BJ (cell line): Measurements from ENCODE around the gene SLC15A3. TPM values are rescaled to one million over a fixed set of nuclear protein-coding genes. Genes with fewer than 3 reads are reported as not detected.

ENCODE experiments used
- CTCF ChIA-PET: fragments of 350-600 bp; formaldehyde crosslinking; extraction: SDS; loops from one replicate; lab custom pipeline; 2021; ENCODE audit warnings: antibody characterized with exemption, inconsistent platforms; lab: Yijun Ruan, JAX
- POLR2A ChIA-PET: fragments of 300-600 bp; sonication (Branson Sonifier 250); formaldehyde crosslinking; extraction: SDS; loops from one replicate; lab custom pipeline; 2021; ENCODE audit warnings: antibody characterized with exemption; lab: Charles Lee
- DNase-seq: peaks from one replicate; pipeline ENCODE4 v3.0.0-alpha.2; 2011; ENCODE audit warnings: low read depth
- H3K27me3 ChIP-seq: 2 replicates; pipeline ENCODE4 v1.6.0; 2011; ENCODE audit warnings: low read length; ENCODE audit not compliant: control insufficient read depth, insufficient read depth
- H3K36me3 ChIP-seq: 2 replicates; pipeline ENCODE4 v1.5.1; 2011; ENCODE audit warnings: low read length; ENCODE audit not compliant: control insufficient read depth, insufficient read depth
- H3K4me3 ChIP-seq: 2 replicates; pipeline ENCODE4 v1.5.1; 2011; ENCODE audit warnings: low read depth, mild to moderate bottlenecking, control low read depth, low read length
- polyA plus RNA-seq: library from polyadenylated mRNA; depleted of rRNA; stranded (reverse); fragments of >200 nt; gene quantifications from 2 replicates; pipeline ENCODE4 v1.2.3, GENCODE V29; 2011
- TF ChIP-seq, protein P1 (sequence below): IDR thresholded peaks from 2 replicates; pipeline ENCODE4 v1.5.1; 2011; ENCODE audit warnings: low read depth, mild to moderate bottlenecking, control low read depth, inconsistent platforms, low read length, moderate library complexity; ENCODE audit not compliant: insufficient read depth

Gene SLC15A3
- polyA plus RNA-seq, 1 experiment = 14.1 TPM

DNA sequence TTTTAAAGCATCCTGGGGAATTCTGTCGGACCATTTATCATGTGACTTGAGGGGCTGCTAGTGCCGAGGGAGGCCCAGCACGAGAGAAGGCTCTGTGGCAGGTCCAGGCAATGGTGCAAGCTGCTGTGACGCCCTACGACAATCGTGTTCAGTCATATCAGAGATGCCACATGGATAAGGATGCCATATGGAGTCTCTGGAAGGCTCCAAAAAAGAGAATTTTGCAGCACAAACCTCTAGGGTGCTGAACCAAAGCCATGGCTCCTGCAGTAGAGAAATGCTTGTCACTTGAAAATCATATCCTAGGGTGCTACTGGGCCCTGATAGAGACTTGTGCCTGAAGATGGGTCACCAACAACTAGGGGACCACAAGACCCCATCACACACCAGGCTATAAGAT is 12.8 kb upstream of the SLC15A3 start:
- H3K4me3 ChIP-seq = no peak overlapping the region
- POLR2A ChIA-PET = no interaction called here
- TF ChIP-seq, protein P1, sequence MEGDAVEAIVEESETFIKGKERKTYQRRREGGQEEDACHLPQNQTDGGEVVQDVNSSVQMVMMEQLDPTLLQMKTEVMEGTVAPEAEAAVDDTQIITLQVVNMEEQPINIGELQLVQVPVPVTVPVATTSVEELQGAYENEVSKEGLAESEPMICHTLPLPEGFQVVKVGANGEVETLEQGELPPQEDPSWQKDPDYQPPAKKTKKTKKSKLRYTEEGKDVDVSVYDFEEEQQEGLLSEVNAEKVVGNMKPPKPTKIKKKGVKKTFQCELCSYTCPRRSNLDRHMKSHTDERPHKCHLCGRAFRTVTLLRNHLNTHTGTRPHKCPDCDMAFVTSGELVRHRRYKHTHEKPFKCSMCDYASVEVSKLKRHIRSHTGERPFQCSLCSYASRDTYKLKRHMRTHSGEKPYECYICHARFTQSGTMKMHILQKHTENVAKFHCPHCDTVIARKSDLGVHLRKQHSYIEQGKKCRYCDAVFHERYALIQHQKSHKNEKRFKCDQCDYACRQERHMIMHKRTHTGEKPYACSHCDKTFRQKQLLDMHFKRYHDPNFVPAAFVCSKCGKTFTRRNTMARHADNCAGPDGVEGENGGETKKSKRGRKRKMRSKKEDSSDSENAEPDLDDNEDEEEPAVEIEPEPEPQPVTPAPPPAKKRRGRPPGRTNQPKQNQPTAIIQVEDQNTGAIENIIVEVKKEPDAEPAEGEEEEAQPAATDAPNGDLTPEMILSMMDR = no peak
- no peaks in the 10 kb centered on the region for H3K36me3 ChIP-seq
- CTCF ChIA-PET = interaction anchor here (1.6 kb wide), 1 partner anchor 210 kb away, joined by 3 read pairs; no protein-coding TSS in a partner anchor
- no peak for DNase-seq
- peaks cover 10% of the 10 kb centered on the region for H3K27me3 ChIP-seq

DNA sequence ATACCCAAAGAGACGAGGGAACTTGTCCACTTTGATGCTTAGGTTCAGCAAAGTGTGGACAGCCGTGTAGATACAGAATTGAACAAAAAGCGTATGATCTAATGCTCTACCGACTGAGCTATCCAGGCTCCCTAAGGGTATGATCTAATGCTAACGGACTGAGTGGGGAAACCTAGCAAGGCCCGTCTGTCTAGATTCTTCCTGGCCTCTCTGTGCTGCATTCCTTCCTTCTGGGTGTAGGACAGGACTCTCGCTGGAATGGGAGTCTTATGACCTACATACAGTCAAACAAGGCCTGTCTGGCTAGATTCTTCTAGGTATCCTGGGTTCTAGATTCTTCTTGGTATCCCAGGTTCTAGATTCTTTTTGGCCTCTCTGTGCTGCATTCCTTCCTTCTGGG is 8.4 kb upstream of the SLC15A3 start:
- TF ChIP-seq, protein P1 = no peak
- DNase-seq = no peak
- Histone ChIP-seq H3K27me3 (peaks cover 6% of the 10 kb centered on the region), H3K4me3 (no peak overlapping the region), H3K36me3 (no peaks in the 10 kb centered on the region)
- ChIA-PET POLR2A (no interaction called here), CTCF (interaction anchor here (2.9 kb wide), 1 partner anchor 10 kb away, joined by 16 read pairs; the partner anchor contains the start of gene CD6)

DNA sequence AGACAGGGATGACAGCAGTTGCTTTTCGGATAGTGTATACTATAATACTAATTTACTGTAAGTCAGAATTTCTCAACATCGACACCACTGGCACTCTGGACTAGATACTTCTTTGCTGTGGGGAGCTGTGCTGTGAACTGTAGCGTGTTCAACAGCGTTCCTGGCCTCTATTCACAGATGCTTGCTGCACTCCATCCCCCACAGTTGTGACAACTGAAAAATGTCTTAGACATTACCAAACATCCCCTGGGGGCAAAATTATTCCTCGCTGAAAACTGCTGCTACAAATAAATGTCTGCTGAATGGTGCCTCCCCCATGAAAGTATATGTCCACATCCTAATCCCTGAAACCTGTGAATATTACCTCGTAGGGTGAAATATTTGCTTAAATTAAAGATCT is 7.5 kb upstream of the SLC15A3 start:
- no peaks in the 10 kb centered on the region for H3K36me3 ChIP-seq
- no peak for DNase-seq
- no peak overlapping the region for H3K4me3 ChIP-seq
- H3K27me3 ChIP-seq = peaks cover 4% of the 10 kb centered on the region
- TF ChIP-seq, protein P1 = no peak
- ChIA-PET POLR2A (no interaction called here), CTCF (interaction anchor here (1.0 kb wide), 1 partner anchor 11 kb away, joined by 4 read pairs; no protein-coding TSS in a partner anchor)

DNA sequence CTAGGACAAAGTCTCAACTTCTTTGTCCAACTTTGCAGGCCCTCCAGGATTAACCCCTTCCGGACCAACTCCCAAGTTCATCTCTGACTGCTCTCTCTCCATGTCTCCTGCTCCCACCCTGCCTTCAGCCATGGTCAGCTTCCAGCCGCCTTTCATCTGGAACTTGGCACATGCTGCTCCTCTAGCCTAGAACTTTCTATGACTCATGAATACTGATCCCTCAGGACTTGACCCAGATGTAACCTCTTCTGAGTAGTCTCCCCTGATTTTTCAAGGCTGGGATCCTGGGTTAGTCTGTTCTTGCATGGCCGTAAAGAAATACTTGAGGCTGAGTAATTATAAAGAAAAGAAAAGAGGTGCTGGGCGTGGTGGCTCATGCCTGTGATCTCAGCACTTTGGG is 5.2 kb upstream of the SLC15A3 start:
- Histone ChIP-seq H3K36me3 (no peaks in the 10 kb centered on the region), H3K4me3 (no peak overlapping the region), H3K27me3 (peaks cover 4% of the 10 kb centered on the region)
- ChIA-PET POLR2A (no interaction called here), CTCF (interaction anchor here (0.8 kb wide), 1 partner anchor 12 kb away, joined by 3 read pairs; no protein-coding TSS in a partner anchor)
- no peak for DNase-seq
- TF ChIP-seq, protein P1 = no peak

DNA sequence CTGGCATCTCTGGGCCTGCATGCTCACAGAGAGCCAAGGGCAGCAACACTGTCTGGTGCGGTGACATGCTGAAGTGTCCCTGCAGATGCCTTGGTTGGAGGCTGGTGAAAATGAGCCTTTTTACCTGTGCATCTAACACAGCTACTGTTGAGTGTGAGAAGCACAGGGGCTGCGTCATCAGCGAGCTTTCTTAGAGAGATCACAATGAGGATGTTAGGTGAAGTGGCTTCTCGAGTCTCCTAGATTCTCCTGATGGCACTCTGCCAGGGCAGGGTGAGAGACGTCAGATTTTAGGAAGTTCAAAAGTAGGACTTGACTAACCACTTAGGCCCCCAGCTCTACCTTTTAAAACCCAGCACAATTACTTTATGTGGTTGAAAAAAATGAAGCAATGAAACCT is 3.6 kb upstream of the SLC15A3 start:
- no peak for DNase-seq
- Histone ChIP-seq H3K4me3 (no peak overlapping the region), H3K27me3 (peaks cover 1% of the 10 kb centered on the region; the same call in 1 of the 2 replicates), H3K36me3 (no peaks in the 10 kb centered on the region)
- ChIA-PET CTCF (interaction anchor here (1.7 kb wide), 1 partner anchor 14 kb away, joined by 6 read pairs; no protein-coding TSS in a partner anchor), POLR2A (no interaction called here)
- TF ChIP-seq, protein P1 = no peak
